Neural progenitor cell (in vitro differentiated cells): Measurements from ENCODE around the gene BTBD6.

ENCODE experiments used
- EZH2 ChIP-seq: fragments of 200-600 bp; sonication (generic); IDR thresholded peaks from 2 replicates; pipeline ENCODE4 v1.6.1; 2017; ENCODE audit warnings: antibody characterized with exemption, mild to moderate bottlenecking, moderate library complexity
- TF ChIP-seq, protein P1 (sequence below): fragments of 200-600 bp; sonication (generic); IDR thresholded peaks from 2 replicates; pipeline ENCODE4 v1.5.1; 2017; ENCODE audit warnings: antibody characterized with exemption, mild to moderate bottlenecking

DNA sequence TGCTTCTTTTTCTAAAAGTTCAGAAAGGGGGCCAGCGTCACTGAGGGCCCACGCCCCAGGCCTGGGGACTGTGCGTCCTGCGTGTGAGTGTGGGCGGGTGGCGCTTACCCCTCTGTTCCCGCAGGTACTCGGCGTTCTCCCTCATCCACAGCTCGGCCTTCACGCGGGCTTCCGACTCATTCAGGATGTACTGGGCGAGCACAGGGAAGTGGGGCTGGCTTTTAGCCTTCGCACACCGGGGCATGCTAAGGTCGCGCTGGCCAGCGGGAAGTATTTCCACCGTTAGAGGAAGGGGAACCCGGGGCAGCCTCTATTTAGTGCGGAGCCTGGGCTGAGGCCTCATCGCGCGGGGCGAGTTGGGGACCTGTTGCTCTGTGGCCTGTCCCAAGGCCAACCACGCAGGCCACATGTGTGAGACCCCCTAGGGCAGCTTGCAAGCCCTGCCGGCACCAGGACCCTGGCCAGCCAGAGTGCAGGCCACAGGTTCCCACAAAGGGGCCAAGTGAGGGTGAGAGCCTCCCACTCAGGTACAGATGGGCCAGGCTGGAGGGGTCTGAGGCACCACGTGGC, 29.2 kb upstream of the BTBD6 start:
- TF ChIP-seq, protein P1, sequence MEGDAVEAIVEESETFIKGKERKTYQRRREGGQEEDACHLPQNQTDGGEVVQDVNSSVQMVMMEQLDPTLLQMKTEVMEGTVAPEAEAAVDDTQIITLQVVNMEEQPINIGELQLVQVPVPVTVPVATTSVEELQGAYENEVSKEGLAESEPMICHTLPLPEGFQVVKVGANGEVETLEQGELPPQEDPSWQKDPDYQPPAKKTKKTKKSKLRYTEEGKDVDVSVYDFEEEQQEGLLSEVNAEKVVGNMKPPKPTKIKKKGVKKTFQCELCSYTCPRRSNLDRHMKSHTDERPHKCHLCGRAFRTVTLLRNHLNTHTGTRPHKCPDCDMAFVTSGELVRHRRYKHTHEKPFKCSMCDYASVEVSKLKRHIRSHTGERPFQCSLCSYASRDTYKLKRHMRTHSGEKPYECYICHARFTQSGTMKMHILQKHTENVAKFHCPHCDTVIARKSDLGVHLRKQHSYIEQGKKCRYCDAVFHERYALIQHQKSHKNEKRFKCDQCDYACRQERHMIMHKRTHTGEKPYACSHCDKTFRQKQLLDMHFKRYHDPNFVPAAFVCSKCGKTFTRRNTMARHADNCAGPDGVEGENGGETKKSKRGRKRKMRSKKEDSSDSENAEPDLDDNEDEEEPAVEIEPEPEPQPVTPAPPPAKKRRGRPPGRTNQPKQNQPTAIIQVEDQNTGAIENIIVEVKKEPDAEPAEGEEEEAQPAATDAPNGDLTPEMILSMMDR: no peak
- TF ChIP-seq EZH2: no peak
